Lower leg skin (tissue), 3 donors: ENCODE data around the gene FLII.

ENCODE experiments used
- POLR2A ChIP-seq, 2 donors: fragments of 450-650 bp; IDR thresholded peaks; one replicate each; pipeline ENCODE4 v1.6.1; 2016 to 2017; ENCODE audit warnings: antibody characterized with exemption in 2 of 2, mild to moderate bottlenecking in 1 of 2, moderate library complexity in 1 of 2
- TF ChIP-seq, protein P1 (sequence below), 3 donors: fragments of 450-650 bp; IDR thresholded peaks; one replicate each; pipeline ENCODE4 v1.5.1; 2016; ENCODE audit warnings: antibody characterized with exemption in 3 of 3, mild to moderate bottlenecking in 3 of 3, moderate library complexity in 2 of 3

- TF ChIP-seq POLR2A (IDR thresholded peaks at IDR 0.05): no peak
- TF ChIP-seq, protein P1, sequence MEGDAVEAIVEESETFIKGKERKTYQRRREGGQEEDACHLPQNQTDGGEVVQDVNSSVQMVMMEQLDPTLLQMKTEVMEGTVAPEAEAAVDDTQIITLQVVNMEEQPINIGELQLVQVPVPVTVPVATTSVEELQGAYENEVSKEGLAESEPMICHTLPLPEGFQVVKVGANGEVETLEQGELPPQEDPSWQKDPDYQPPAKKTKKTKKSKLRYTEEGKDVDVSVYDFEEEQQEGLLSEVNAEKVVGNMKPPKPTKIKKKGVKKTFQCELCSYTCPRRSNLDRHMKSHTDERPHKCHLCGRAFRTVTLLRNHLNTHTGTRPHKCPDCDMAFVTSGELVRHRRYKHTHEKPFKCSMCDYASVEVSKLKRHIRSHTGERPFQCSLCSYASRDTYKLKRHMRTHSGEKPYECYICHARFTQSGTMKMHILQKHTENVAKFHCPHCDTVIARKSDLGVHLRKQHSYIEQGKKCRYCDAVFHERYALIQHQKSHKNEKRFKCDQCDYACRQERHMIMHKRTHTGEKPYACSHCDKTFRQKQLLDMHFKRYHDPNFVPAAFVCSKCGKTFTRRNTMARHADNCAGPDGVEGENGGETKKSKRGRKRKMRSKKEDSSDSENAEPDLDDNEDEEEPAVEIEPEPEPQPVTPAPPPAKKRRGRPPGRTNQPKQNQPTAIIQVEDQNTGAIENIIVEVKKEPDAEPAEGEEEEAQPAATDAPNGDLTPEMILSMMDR (IDR thresholded peaks at IDR 0.05): no peak
Observed at GRCh38 chr17:18208092-18208491, 50.4 kb downstream of the FLII start.
